Motor neuron (in vitro differentiated cells): ENCODE measurements around the gene IGFL4. TPM values are rescaled to one million over a fixed set of nuclear protein-coding genes. Genes with fewer than 3 reads are reported as not detected.

ENCODE experiments used
- ATAC-seq, 8 experiments: fragments of 200-7000 bp; cut with Tn5 transposase; replicated peaks in 6 of 8; 2 replicates each; pipeline ENCODE4 v1.8.0; 2021; ENCODE audit warnings: mild to moderate bottlenecking in 8 of 8, moderate library complexity in 8 of 8
- H3K27ac ChIP-seq, 2 donors: fragments of 250-450 bp; sonication (Bioruptor Pico); 2 replicates each; pipeline ENCODE4 v1.9.0; 2021; ENCODE audit warnings: antibody characterized with exemption in 2 of 2, mild to moderate bottlenecking in 2 of 2, moderate library complexity in 1 of 2
- H3K4me1 ChIP-seq, 2 donors: fragments of 250-450 bp; sonication (Bioruptor Pico); replicated peaks in 1 of 2; 2 replicates each; pipeline ENCODE4 v1.6.1; 2021; ENCODE audit warnings: antibody characterized with exemption in 2 of 2, mild to moderate bottlenecking in 2 of 2, moderate library complexity in 1 of 2
- H3K4me3 ChIP-seq, 5 donors: fragments of 250-450 bp; sonication (Bioruptor Pico); 2 replicates each; pipeline ENCODE4 v1.9.0; 2021; ENCODE audit warnings: antibody characterized with exemption in 5 of 5, mild to moderate bottlenecking in 5 of 5, moderate library complexity in 4 of 5
- WGBS, 10 experiments: fragments of 450-650 bp; shearing (Covaris generic); methylation state at CpG; one replicate each; pipeline ENCODE4 v1.0.0; 2022; 5-methylcytosine and 5-hydroxymethylcytosine counted together
- in situ Hi-C, 9 experiments: fragments of 400-800 bp; cut with MboI; loops; one replicate each; pipeline ENCODE4 v1.15.0; 2021; ENCODE audit warnings: low sequenced_read_pairs in 9 of 9, low pct_unique_long_range_greater_than_20kb in 2 of 9; ENCODE audit not compliant: unreplicated experiment in 9 of 9
- total RNA-seq, 8 experiments: library from RNA; unstranded; fragments of 300-600 nt; gene quantifications; 2 replicates each; pipeline versions ENCODE4 v1.2.3 to v1.2.4, GENCODE V29; 2022

Gene IGFL4
- total RNA-seq, 8 experiments from 2014 or later, result 0.25 to 19.7 (median 2.0) TPM

DNA sequence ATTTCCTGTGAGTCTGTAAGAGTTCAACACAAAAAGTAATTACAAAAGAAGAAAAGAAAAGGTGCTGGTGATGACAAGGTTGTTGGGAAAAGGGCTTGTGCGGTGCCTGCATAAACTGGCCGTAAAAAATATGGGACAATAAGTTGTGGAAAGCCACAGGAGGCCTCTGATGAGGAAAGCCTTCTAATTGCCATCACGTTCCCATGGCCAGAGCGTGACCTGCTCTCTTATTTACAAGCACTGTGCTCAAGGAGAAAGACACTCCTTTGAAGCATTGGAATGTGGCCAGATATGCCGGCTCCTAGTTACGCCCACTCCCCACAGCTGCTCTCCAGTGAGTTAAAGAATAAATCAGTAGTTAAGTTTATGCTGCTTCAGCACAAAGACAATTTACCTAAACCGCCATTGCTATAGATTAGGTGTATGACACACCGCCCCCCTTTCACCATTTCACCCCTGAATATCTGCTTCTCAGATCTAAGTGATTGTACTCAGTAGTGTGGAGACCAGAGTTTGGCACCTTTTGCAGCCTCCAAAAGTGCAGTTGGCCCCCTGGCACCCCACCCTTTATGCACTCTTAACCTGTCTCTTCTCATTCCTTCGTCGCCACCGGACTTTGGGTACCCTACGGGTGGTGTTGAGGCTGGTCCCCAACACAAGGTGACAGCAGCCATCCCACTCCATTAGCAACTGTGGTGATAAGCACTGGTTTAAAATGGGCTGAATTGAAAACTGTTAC lies 9.8 kb downstream of the IGFL4 start:
- Histone ChIP-seq H3K27ac (no peak overlapping the region), H3K4me3 (no peak overlapping the region), H3K4me1 (peaks cover 6 to 13% of the 10 kb centered on the region in 2 donors)
- ATAC-seq, result peak in 7 of 8 experiments; percentile 5 to 70 (median 40)
- in situ Hi-C loops, result no loop called here
- WGBS, 10 experiments, result 20 to 80% (median 45%) methylated on average over 1 to 12 of the region's 12 CpGs; no CpG with 5 or more reads in 1 of the 10 experiments

DNA sequence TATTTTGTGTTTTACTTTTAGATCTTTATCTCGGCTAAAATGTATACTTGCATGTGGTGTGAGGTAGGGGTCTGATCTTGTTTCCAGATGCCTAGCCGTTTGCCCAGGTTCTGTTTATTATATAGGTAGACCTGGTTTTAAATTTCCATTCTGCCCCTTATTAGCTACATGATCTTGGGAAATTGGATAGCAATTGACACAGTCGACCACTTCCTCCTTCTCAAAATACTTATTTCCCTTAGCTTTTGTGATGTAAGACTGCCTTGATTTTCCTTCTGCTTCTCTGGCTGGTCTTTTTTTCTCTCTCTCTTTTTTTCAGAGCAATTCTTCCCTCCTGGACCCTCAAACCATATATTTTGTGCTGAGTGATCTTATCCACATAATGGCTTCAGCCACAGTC lies 15.0 kb downstream of the IGFL4 start:
- Histone ChIP-seq H3K4me3 (no peak overlapping the region), H3K4me1 (peaks cover 12 to 16% of the 10 kb centered on the region in 2 donors), H3K27ac (no peak overlapping the region)
- 26 to 100% (median 73%) methylated on average over 1 to 3 of the region's 3 CpGs for WGBS, 10 experiments
- in situ Hi-C loops, result loop anchor here in 3 of 9 experiments (5.0 to 10.0 kb wide), 3 partner anchors 49 to 241 kb away; no protein-coding TSS in a partner anchor
- no peak for ATAC-seq

DNA sequence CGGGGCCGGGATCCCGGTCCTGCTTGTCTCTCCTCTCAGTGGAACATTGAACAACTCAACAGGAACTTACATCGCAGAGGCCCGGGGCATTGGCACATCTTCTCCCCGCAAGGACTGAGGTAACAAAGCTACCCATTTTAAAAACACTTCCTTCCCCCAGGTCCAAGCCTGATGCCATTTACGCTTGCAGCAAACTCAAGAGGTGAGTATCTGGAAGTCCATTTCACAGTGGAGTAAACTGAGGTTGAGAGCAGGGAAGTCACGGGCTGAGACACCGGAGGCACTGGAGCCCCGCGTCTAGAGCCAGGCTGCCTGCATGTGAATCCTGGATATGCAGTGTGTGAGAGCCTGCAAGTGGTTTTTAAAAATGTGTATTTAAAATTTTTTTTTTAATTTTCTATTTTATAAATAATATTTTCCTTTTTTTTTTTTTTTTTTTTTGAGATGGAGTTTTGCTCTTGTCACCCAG lies 17.5 kb downstream of the IGFL4 start:
- in situ Hi-C loops, result loop anchor here in 3 of 9 experiments (10.0 kb wide), 2 partner anchors 51 to 241 kb away; no protein-coding TSS in a partner anchor
- ATAC-seq, result no peak
- WGBS, 10 experiments, result 54 to 100% (median 98%) methylated on average over 1 to 6 of the region's 11 CpGs; no CpG with 5 or more reads in 5 of the 10 experiments
- H3K4me1 ChIP-seq, result peaks cover 9% of the 10 kb centered on the region in 2 donors
- H3K27ac ChIP-seq, result no peak overlapping the region
- no peak overlapping the region for H3K4me3 ChIP-seq

DNA sequence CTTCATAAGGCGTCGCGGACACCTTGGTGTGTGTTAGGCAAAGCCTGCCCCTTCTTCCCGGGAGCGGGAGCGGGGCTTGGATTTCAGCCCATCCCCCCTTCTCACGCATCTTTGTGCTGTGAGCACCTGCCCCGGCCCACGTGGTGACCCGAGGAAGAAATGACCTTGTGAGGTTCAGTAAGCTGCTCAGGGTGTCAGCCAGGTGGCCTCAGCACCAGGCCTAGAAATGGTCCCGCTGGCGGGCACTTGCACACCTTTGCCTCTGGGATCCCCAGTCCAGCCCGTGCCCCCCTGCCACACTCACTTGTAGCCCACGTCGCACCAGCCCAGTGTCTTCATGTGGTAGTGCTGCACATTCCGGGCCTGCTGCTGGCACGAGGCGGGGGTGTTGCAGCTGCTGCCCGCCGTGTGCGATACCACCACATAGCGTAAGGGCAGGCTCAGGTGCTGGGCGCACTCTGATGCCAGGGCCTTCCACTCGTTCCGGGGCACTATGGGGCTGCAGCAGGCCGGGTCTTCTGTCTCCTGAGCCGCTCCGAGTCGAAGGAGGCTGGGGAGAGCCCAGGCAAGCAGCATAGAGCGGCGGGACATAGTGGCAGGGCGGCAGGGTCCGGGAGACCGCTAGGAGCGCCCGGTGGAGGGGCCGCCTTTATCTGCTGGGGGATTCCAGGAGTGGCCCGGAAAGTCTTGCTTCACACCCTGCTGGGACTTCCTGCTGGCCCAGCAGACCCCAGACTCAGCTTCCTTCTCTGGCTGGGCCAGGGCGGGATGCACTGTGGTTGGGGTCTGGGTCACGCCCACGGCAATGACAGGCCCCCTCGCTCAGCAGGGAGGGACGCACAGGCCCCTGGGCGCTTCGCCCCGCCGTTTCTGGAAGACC lies 18.1 kb downstream of the IGFL4 start, which contains the start of gene PGLYRP1:
Gene PGLYRP1 (minus strand): TSS at position 623 of the 880 bp plus-strand sequence. CDS start 32 bp downstream, at position 591.
- peak in 3 of 8 experiments; percentile 10 to 13 (median 12) for ATAC-seq
- no peak within 1 kb of the TSS for H3K4me3 ChIP-seq
- in situ Hi-C loops, result loop anchor here in 3 of 9 experiments (10.0 kb wide), 2 partner anchors 52 to 242 kb away; no protein-coding TSS in a partner anchor
- peaks cover 9% of the 10 kb centered on the region in 2 donors for H3K4me1 ChIP-seq
- 18 to 89% (median 75%) methylated on average over 3 to 18 of the region's 47 CpGs; no CpG with 5 or more reads in 4 of the 10 experiments for WGBS, 10 experiments
- H3K27ac ChIP-seq, result no peak within 1 kb of the TSS

DNA sequence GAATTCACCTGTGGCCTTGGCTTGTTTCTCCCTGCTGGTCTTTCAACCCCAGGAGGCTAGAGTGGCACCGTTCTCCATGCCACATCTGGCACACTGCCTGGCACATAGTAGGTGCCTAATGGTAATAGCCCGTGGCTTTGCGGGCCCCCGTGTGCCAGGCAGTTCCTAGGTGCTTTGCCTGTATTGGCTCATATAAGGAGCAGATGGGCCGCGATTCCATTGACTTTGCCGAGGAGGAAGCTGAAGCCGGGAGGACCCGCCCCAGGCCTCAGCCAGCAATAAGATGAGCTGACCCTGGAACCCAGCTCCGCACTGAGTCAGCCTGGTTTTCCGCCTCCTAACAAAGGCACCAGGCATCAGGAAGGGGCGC lies 18.8 kb downstream of the IGFL4 start:
- Histone ChIP-seq H3K4me3 (no peak overlapping the region), H3K27ac (no peak overlapping the region), H3K4me1 (peaks cover 9% of the 10 kb centered on the region in 2 donors)
- in situ Hi-C loops, result loop anchor here in 3 of 9 experiments (10.0 kb wide), 2 partner anchors 53 to 243 kb away; no protein-coding TSS in a partner anchor
- WGBS, 10 experiments, result 7 to 100% (median 92%) methylated on average over 1 to 6 of the region's 12 CpGs; no CpG with 5 or more reads in 5 of the 10 experiments
- peak in 4 of 8 experiments; percentile 8 to 36 (median 24) for ATAC-seq

DNA sequence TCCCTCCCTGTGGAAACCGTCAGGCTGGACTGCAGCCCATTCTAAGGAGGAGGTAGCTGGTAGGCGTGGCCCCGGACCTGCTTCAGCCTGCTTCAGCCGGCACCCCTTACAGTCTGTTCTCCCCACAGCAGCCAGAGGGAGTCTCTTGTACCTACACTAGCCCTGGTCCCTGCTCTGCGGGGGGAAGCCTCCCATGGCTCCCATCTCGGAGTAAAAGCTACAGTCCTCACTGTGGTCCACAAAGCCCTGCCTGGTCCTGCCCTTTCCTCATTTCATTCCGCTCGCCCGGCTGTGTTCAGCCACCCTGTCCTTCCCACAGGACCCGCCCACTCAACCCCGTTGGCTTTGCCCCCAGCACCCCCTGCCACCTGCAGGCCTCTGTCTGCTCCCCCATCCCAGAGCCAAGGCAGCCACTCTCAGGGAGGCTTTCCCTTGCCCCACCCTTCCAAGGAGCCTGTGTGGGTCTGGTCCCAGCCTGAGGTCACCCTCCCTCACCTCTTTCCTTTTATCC lies 19.2 kb downstream of the IGFL4 start:
- H3K4me3 ChIP-seq, result no peak overlapping the region
- in situ Hi-C loops, result loop anchor here in 3 of 9 experiments (10.0 kb wide), 2 partner anchors 53 to 243 kb away; no protein-coding TSS in a partner anchor
- ATAC-seq, result peak in 5 of 8 experiments; percentile 16 to 62 (median 40)

DNA sequence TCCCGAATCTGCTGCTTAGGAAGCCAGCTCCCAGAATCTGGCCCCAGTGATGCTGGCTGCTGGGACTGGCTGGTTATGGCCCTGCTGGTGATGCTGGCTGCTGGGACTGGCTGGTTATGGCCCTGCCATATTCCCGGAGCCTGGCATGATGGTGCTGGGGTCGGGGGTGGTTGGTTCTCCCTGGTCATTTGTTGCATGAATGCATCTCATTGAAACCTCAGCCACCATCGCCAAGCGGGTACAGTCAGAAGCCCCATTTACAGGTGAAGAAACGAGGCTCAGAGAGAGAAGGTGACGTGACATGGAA lies 20.0 kb downstream of the IGFL4 start:
- Histone ChIP-seq H3K4me1 (peaks cover 13 to 20% of the 10 kb centered on the region in 2 donors), H3K4me3 (no peak overlapping the region), H3K27ac (no peak overlapping the region)
- in situ Hi-C loops, result loop anchor here in 3 of 9 experiments (10.0 kb wide), 2 partner anchors 54 to 244 kb away; no protein-coding TSS in a partner anchor
- 60 to 100% (median 80%) methylated on average over 2 to 4 of the region's 7 CpGs; no CpG with 5 or more reads in 5 of the 10 experiments for WGBS, 10 experiments
- no peak for ATAC-seq

More for the DNA sequence above, 19.2 kb downstream of the IGFL4 start:
- 74 to 76% methylated on average over 3 to 6 of the region's 11 CpGs; no CpG with 5 or more reads in 8 of the 10 experiments for WGBS, 10 experiments
- Histone ChIP-seq H3K4me1 (peaks cover 9 to 12% of the 10 kb centered on the region in 2 donors), H3K27ac (peak overlapping the region in 1 of 2 donors; percentile 2)

DNA sequence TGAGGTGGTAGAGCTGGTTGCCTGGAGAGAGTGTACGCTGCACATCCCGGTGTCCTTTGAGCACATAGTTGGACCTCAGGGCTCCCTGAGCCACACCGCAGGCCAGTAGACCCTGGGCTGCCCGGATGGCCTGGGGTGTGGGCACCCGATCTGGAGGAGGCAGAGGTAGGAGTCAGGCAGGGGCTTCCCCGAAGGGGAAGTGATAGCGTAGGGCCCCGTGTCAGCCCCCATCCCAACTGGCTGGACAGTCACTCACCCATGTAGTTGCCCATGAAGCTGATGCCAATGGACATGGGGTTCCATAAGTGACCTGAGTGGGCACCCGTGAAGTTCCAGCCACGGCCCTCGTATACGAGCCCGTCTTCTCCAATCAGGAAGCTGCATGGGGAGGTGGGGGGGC lies 21.5 kb downstream of the IGFL4 start:
- 43 to 100% (median 97%) methylated on average over 1 to 6 of the region's 13 CpGs; no CpG with 5 or more reads in 5 of the 10 experiments for WGBS, 10 experiments
- no peak for ATAC-seq
- H3K4me1 ChIP-seq, result peaks cover 23 to 29% of the 10 kb centered on the region in 2 donors
- no peak overlapping the region for H3K27ac ChIP-seq
- H3K4me3 ChIP-seq, result no peak overlapping the region
- in situ Hi-C loops, result no loop called here

DNA sequence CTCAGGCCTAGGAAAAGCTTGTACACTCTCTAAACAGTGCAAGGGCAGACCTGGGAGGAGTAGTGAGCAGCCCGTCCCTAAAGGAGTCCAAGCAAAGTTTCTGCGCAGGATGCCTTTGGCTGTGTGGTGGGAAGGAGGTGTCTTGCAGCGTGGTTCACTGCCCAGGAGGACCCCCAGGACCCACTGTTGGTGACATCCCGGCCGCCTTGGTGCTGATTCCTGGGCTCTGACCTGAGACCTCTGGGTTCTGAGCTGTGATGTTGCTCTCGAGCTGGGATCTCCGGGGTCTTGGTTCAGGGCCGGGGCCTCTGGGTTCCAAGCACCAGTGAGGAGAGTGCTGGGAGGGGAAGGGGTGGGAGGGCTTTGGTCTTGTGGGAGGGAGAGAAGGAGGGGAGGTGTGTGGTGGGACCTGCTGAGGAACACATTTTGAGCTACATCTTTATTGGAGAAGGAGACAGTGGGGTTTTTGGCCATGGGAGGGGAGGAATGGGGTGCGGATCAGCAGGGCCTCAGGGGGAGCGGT lies 22.0 kb downstream of the IGFL4 start:
- 80 to 100% methylated on average over 1 of the region's 10 CpGs; no CpG with 5 or more reads in 8 of the 10 experiments for WGBS, 10 experiments
- no peak for ATAC-seq
- no peak overlapping the region for H3K27ac ChIP-seq
- peaks cover 25 to 30% of the 10 kb centered on the region in 2 donors for H3K4me1 ChIP-seq
- H3K4me3 ChIP-seq, result no peak overlapping the region
- in situ Hi-C loops, result no loop called here

DNA sequence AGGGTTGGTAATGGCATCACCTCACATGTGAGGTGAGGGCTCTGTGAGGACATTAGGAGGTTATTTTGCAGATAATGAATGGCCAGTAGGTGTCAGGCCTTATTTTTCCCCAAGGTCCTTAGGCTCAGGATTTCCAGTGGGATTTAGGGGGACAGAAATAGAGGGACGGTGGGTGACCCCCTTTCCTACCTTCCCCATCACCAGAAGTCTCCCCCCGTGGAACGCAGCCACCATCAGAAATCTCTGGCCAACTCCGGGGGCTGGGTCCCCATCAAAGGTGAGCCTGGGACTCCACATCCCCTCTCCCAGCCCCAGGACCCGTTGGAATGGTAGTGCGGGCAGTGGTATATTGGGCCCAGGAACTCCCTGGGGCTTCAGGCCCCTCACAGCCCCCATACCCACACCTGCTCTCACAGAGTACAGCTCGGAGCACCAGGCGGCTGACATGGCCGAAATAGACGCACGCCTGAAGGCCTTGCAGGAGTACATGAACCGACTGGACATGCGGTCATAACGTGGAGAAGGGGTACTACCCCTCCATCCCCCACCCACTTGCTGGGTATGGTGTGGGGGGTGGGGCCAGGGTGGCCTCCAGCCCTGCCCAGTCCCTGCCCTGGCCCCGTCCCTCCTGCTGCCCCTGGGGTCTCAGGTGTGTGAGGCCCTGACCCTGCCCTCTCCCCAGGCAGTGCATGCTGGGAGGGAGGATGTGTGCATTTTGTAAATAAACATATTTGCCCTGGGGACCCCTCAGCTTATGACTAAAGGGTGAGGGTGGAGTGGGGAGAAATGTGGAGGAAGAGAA lies 22.7 kb downstream of the IGFL4 start:
- in situ Hi-C loops, result no loop called here
- ATAC-seq, result no peak
- no peak overlapping the region for H3K4me3 ChIP-seq
- no peak overlapping the region for H3K27ac ChIP-seq
- peaks cover 25 to 30% of the 10 kb centered on the region in 2 donors for H3K4me1 ChIP-seq
- 88 to 100% (median 100%) methylated on average over 1 to 7 of the region's 15 CpGs; no CpG with 5 or more reads in 7 of the 10 experiments for WGBS, 10 experiments

DNA sequence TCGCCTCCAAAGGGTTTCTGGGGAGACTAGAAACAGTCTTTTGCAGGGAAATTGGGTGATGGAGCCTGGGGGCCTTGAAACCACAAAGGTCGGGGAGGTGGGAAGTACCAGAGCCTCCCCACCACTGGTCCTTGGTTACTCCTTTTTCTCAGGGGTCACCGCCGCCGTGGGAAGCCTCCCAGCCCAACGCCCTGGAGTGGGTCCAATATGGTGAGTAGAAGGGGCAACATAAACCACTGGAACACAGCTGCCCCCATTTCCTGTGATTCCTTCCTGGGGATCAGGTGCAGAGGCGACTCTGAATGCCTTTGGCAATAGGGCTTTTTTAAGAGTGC lies 23.7 kb downstream of the IGFL4 start:
- Histone ChIP-seq H3K27ac (no peak overlapping the region), H3K4me3 (peak overlapping the region in 2 of 5 donors; percentile 26 to 36), H3K4me1 (peaks cover 24 to 30% of the 10 kb centered on the region in 2 donors)
- peak in 1 of 8 experiments; percentile 21 for ATAC-seq
- WGBS, 10 experiments, result 32 to 80% (median 44%) methylated on average over 1 to 5 of the region's 7 CpGs; no CpG with 5 or more reads in 7 of the 10 experiments
- in situ Hi-C loops, result no loop called here
